Osteoblast (primary cell): ENCODE results near the gene TOP2B. TPM values are rescaled to one million over a fixed set of nuclear protein-coding genes. Genes with fewer than 3 reads are reported as not detected.
A peak's percentile ranks its signal among the peaks of the same experiment; 100 is the strongest.

ENCODE experiments used
- DNase-seq: peaks from one replicate; pipeline ENCODE4 v3.0.0; 2011; ENCODE audit warnings: low spot score, mixed read lengths; ENCODE audit not compliant: insufficient read length; ENCODE audit errors: missing footprints
- H2AFZ ChIP-seq: 2 replicates; pipeline ENCODE4 v1.6.0; 2011; ENCODE audit warnings: mild to moderate bottlenecking, low read length
- H3K27ac ChIP-seq: 2 replicates; pipeline ENCODE4 v1.5.1; 2011; ENCODE audit warnings: mild to moderate bottlenecking, low read depth, low read length, moderate library complexity
- H3K27me3 ChIP-seq: 2 replicates; pipeline ENCODE4 v1.6.0; 2012; ENCODE audit warnings: mild to moderate bottlenecking, control low read depth, inconsistent platforms, low read length, moderate library complexity; ENCODE audit not compliant: insufficient read depth
- H3K36me3 ChIP-seq: 2 replicates; pipeline ENCODE4 v1.5.1; 2011; ENCODE audit warnings: mild to moderate bottlenecking, low read length, control low read depth, moderate library complexity; ENCODE audit not compliant: insufficient read depth
- H3K4me1 ChIP-seq: 2 replicates; pipeline ENCODE4 v1.5.1; 2011; ENCODE audit warnings: mild to moderate bottlenecking, low read length, control low read depth, moderate library complexity; ENCODE audit not compliant: insufficient read depth
- H3K4me2 ChIP-seq: 2 replicates; pipeline ENCODE4 v1.6.0; 2011; ENCODE audit warnings: mild to moderate bottlenecking, low read length; ENCODE audit not compliant: insufficient read depth
- H3K4me3 ChIP-seq: fragments of 200-600 bp; sonication (generic); 3 replicates; pipeline ENCODE4 v1.5.1; 2012; ENCODE audit warnings: mild to moderate bottlenecking, low read length, inconsistent platforms; ENCODE audit not compliant: insufficient read depth
- H3K79me2 ChIP-seq: 2 replicates; pipeline ENCODE4 v1.6.0; 2012; ENCODE audit warnings: mild to moderate bottlenecking, low read length, control low read depth, inconsistent platforms; ENCODE audit not compliant: insufficient read depth
- H3K9me3 ChIP-seq: 2 replicates; pipeline ENCODE4 v1.5.1; 2011; ENCODE audit warnings: low read depth, low read length, control low read depth
- H4K20me1 ChIP-seq: 2 replicates; pipeline ENCODE4 v1.6.0; 2012; ENCODE audit warnings: mild to moderate bottlenecking, low read length, control low read depth; ENCODE audit not compliant: insufficient read depth
- total RNA-seq: library from RNA; depleted of rRNA; stranded (reverse); fragments of >200 nt; gene quantifications from 2 replicates; pipeline ENCODE4 v1.2.3, GENCODE V29; 2012
- TF ChIP-seq, protein P1 (sequence below): IDR thresholded peaks from 2 replicates; pipeline ENCODE4 v1.5.1; 2011; ENCODE audit warnings: mild to moderate bottlenecking, low read depth, low read length, moderate library complexity; ENCODE audit errors: extremely low read depth

Gene TOP2B
- total RNA-seq, 1 donor = 71.7 TPM

DNA sequence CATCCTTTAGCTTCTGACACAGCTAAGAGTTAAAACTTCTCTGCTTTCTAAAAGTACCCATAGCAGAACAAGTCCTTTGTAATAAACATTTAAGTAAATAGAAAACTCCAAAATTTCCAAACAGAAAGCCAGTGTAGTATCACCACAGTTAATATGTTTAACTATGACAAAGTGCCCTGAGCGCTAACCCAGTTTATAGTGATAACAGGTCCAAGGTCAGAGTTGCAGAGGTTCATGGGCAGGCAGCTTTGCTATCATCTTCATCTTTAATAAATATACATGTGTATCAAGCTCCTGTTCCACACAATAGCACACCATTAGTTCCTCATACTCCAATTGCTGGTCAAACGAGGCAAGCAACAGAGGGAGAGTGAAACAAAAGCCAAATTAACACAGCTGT is 12.4 kb upstream of the TOP2B start:
- DNase-seq = no peak
- H3K4me1 ChIP-seq = no peaks in the 10 kb centered on the region

DNA sequence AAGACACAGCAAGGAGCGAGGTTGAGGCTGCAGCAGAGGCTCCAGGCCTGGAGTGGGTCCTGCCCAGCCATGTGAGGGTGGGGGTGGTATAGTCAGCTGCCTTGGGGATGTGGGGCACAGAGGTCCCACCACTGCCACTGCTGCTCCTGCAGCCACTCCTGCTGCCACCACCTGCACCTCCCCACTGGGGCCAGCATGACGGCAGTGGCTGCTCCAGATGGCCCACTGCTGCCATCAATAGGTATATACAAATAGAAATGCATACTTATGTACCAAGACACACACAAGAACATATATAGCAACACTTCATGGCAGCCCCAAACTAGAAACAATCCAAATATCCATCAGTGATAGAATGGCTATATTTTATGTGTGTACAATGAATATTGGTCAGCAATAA is 10.0 kb upstream of the TOP2B start:
- no peak overlapping the region for H2AFZ ChIP-seq
- H4K20me1 ChIP-seq = no peaks in the 10 kb centered on the region
- H3K27ac ChIP-seq = no peak overlapping the region
- no peak overlapping the region for H3K4me3 ChIP-seq
- no peaks in the 10 kb centered on the region for H3K9me3 ChIP-seq
- no peaks in the 10 kb centered on the region for H3K27me3 ChIP-seq
- H3K4me2 ChIP-seq = no peak overlapping the region
- TF ChIP-seq, protein P1, sequence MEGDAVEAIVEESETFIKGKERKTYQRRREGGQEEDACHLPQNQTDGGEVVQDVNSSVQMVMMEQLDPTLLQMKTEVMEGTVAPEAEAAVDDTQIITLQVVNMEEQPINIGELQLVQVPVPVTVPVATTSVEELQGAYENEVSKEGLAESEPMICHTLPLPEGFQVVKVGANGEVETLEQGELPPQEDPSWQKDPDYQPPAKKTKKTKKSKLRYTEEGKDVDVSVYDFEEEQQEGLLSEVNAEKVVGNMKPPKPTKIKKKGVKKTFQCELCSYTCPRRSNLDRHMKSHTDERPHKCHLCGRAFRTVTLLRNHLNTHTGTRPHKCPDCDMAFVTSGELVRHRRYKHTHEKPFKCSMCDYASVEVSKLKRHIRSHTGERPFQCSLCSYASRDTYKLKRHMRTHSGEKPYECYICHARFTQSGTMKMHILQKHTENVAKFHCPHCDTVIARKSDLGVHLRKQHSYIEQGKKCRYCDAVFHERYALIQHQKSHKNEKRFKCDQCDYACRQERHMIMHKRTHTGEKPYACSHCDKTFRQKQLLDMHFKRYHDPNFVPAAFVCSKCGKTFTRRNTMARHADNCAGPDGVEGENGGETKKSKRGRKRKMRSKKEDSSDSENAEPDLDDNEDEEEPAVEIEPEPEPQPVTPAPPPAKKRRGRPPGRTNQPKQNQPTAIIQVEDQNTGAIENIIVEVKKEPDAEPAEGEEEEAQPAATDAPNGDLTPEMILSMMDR = no peak
- DNase-seq = no peak
- H3K36me3 ChIP-seq = no peaks in the 10 kb centered on the region
- no peaks in the 10 kb centered on the region for H3K79me2 ChIP-seq
- no peaks in the 10 kb centered on the region for H3K4me1 ChIP-seq

More for the DNA sequence above, 12.4 kb upstream of the TOP2B start:
- Histone ChIP-seq H3K27ac (no peak overlapping the region), H3K4me3 (no peak overlapping the region), H3K36me3 (no peaks in the 10 kb centered on the region), H3K27me3 (no peaks in the 10 kb centered on the region), H2AFZ (no peak overlapping the region), H4K20me1 (no peaks in the 10 kb centered on the region), H3K79me2 (no peaks in the 10 kb centered on the region), H3K9me3 (no peaks in the 10 kb centered on the region), H3K4me2 (no peak overlapping the region)
- TF ChIP-seq, protein P1 = no peak

DNA sequence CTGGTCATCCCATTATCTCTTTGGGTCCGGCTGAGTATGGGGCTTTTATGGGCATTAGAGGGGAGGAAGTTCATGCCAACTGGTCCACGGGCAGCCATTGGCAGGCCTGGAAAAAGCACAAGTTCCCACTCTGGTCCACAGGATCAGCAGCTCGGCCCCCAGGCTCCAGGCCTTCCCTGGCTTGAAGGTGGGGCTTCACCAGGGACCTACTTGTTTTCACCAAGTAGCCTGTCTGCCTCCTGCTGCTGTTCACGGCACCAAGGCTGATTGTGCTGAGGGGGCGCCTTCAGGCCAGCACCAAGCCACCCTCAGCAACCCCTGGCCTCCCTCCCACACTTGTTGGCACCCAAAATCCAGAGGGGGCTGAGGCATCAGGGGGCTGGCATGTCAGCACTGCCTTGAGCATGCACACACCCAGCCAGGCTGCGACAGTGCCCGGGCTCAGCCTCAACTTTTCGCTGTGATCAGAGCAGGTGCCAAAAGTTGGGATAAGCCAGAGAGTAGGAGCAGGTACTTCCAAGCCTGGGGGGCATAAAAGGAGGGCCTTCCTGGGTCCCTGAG is 9.1 kb upstream of the TOP2B start:
- H3K4me3 ChIP-seq = no peak overlapping the region
- no peak overlapping the region for H2AFZ ChIP-seq
- no peak overlapping the region for H3K27ac ChIP-seq
- no peak for DNase-seq
- H3K4me2 ChIP-seq = no peak overlapping the region
- H3K36me3 ChIP-seq = no peaks in the 10 kb centered on the region
- no peaks in the 10 kb centered on the region for H3K4me1 ChIP-seq
- no peaks in the 10 kb centered on the region for H4K20me1 ChIP-seq
- H3K27me3 ChIP-seq = no peaks in the 10 kb centered on the region
- TF ChIP-seq, protein P1 = no peak
- H3K79me2 ChIP-seq = no peaks in the 10 kb centered on the region
- H3K9me3 ChIP-seq = no peaks in the 10 kb centered on the region

DNA sequence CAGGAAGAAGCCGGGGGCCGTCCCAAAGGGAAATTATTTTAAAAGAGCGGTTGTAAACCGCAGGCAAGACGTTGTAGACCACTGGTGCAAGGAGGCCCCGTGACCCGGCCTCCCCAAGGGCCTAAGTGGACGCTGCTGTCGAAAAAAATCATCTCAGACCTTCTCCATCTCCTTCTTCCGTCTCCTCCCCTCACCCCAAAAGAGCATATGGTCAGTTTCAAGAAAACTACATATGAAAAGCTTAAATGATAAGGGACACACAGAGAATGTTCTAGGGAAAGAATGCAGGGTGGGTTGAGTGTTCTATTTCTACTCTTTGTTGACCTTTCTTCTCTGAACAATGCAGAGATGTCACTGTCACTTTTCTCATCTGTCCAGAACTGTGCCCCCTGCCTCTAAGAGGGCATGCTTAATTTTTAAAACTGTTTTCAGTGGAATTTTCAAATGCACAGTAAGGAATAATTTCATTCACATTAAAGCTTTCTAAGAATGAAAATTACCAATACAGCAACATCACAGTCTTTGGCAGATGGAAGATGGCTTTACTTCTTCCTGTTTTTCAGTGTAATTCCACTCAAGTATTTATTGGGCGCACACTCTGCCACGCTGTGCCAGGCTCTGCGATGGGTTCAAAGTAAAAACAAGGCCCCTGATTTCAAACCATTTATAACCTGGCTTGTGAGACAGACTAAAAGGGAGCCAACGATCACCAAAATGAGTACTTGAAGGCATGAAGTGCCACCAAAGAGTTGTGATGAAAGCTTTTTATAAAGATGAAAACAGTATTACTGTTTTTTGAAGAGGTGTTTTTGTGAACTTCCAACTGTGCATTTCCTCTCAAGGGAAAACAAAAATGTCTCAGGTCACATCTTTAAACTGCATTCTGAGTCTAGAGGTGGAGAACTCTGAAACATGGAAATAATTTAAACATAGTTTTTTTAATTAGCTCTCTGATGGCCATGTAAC is 891 bp upstream of the TOP2B start:
- Histone ChIP-seq H3K79me2 (peaks cover 34% of the 10 kb centered on the region), H4K20me1 (peaks cover 29% of the 10 kb centered on the region)
- no peak for DNase-seq

More for the DNA sequence above, 891 bp upstream of the TOP2B start:
- TF ChIP-seq, protein P1 = no peak
- H3K27ac ChIP-seq = peak overlapping the region; percentile 79
- no peaks in the 10 kb centered on the region for H3K9me3 ChIP-seq
- peak overlapping the region; percentile 82 for H2AFZ ChIP-seq
- no peaks in the 10 kb centered on the region for H3K27me3 ChIP-seq
- peak overlapping the region; percentile 78 for H3K4me3 ChIP-seq
- peaks cover 17% of the 10 kb centered on the region for H3K4me1 ChIP-seq
- H3K4me2 ChIP-seq = peak overlapping the region; percentile 86
- no peaks in the 10 kb centered on the region for H3K36me3 ChIP-seq
